HG03575 (cell line): ENCODE results near the gene HEXB.

Experiments
- ATAC-seq: cut with Tn5 transposase; IDR thresholded peaks from one replicate; pipeline ENCODE4 v1.9.1; 2021; ENCODE audit not compliant: unreplicated experiment, insufficient number of reproducible peaks, low FRiP score; ENCODE audit errors: extremely low read depth

Gene HEXB

DNA sequence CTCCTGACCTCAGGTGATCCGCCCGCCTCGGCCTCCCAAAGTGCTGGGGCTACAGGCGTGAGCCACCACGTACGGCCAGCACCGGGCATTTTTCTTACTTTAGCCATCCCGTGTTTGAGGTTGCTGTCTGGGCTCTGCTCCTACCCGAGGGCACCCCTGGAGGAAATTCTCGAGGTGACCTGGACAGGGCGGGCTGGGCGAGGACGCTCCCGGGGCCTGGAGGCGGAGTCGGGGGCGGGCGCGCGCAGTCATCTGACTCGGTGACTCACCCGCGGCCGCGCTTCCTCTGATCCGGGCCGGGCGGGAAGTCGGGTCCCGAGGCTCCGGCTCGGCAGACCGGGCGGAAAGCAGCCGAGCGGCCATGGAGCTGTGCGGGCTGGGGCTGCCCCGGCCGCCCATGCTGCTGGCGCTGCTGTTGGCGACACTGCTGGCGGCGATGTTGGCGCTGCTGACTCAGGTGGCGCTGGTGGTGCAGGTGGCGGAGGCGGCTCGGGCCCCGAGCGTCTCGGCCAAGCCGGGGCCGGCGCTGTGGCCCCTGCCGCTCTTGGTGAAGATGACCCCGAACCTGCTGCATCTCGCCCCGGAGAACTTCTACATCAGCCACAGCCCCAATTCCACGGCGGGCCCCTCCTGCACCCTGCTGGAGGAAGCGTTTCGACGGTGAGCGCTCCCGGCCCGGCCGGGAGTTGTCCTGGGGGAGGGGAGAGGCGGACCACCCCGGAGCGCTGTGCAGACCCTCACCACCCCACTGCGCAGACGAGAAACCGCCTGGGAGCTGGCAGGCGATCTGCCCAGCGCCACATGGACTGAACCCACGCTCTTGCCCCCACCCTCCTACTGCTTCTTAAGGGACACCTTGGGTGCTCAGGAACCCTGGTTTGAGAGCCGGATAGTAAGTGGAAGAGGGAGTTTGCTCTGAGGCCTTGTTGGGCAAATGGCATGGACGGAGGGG lies at the start of gene HEXB:
Gene HEXB, plus strand, starts transcription at position 334 of the 952 bp plus-strand sequence. Its CDS starts 28 bp downstream, at position 362.
- no peak for ATAC-seq

DNA sequence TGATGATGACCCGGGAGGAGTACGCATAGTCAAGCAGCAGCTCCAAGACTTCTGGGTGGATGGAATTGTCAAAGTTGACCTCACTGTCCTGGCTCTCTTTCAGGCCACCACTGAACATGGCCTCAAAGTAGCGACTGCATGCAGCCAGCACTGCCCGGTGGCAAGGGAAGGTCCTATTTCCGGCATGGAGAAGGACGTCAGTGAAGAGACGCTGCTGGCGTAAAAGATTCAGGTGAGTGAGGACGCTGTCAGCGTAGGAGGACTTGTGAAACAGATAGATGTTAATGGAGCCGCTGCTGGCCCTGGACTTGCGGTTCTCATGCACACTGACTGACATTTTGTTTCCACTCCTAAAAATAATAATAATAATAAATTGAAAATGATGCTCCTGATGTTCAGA lies 48.9 kb upstream of the HEXB start:
- ATAC-seq = no peak

DNA sequence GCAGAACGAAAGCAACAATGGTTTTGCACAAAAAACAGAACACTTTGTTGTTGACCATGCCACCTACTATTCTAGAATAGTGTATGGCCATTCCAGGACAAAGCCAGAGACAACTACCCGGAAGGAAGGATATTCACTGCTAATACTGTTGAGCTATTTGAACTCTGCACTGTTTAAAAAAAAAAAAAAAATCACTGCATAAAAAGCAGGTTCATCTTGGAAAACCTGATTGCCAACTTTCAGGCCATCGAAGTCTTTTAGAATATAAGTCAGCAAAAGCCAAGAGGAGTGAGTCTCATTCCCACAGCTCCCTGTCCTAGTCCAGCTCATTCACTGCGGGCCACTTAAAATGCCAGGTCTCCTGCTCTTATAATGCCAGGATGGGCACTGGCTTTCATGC lies 48.5 kb upstream of the HEXB start:
- ATAC-seq = no peak

DNA sequence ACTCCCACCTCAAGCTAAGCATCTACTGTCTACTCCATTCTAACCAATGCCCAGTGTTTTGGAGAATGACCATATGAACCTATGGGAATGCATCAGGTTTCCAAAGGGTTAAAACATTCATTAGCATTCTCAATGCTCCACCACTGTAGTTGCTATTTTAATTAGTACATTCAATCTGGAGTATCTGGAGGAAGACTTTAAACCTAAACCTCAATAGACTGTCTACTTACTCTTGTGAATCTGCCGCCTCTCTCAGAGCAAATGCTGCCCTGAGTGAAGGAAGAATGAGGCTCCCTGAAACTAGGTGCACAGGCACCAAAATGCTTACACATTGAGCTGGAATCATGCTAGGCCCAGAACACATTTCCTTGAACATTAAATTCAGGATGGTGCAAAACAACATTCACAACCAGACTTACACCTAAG lies 46.5 kb upstream of the HEXB start:
- ATAC-seq = no peak

DNA sequence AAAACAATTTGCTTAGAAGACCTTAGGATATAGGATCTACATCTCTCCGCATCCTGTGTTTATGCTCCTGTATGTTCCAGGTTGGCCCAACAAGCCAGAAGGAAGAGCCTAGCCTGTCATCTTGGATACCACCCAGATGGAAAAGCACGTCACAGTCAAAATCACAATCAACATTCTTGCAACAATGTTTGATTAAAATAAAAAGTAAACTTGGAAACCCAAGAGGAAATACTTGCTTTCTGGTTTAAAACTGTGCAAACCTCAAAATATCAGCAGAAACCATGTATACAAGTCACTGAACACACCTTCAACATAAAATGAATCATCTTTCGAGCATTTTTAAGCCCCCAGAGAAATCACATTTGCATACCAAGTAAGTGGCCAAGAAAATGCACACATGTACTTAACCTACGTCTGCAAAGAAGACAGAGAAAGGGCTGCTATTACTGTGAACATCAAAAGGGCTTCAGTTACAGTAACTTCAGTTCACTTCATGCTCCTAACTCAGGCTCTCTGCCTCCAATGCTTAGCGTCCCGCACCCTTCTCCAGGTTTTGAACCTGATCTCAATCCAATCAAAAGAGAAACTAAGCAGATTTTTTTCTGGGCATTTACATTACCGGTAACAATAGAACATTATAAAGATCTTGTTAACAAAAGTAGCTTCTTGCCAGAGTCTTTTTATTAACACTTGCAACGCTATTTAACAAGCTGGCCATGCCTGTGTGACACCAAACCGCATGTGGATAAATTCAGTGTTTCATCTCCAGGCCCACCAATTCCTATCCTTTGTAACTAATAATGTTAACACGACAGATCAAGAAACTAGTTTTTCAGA lies 45.8 kb upstream of the HEXB start:
- ATAC-seq = peak; percentile 35

DNA sequence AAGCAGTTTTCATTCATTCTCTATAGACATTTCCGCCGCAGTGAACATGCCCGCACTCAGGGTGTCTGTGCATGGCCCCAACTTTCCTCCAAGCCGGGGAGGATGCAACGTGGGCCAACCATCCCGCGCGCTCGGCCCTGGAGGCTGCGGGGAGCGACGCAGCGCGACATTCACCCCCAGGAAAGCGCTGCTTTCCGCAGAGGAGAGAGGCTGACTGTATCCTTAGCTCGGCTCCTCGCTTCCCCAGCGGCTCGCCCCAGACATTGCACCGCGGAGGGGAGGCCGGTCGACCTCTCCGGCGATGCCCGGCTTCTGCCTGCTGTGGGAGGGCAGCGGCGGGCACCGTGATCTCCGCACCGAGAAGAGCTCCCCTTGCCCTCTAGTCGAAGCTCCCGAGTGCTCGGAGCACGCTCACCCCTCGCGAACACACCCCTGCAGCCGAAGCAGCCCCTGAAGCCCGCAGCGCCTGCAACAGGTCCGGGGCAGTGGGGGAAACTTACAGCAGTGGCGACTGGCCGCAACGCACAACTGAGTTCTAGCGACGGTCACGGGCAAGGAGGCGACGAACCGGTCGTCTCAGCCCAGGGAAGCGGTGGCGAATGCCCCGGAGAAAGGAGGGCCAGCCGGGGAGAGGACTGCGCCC lies 45.1 kb upstream of the HEXB start:
- ATAC-seq = no peak

DNA sequence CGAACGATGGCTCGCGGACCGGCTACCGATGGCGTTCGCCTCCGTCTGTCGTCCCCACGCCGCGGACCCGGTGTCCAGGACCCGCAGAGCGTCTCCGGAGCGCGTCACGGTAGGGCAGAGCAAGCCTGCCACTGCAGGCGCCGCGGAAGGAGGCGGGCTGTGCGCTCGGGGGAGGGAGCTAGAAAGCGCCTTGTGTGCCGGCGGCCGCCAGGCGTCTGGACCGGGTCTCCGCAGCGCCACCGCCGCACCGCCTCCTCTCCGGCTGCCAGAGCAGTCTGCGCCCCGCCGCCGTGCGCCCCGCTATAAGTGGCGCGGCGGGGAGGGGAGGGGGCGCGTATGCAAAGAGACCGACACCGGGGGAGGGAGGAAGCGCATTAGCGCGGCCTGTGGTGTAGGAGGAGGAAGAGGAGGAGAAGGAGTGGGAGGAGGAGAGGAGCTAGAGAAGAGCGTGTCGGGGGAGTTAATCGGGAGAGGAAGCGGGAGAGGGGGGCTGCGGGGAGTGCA lies 44.5 kb upstream of the HEXB start, which contains the start of gene ENC1:
Gene ENC1, minus strand, starts transcription at position 279 of the 504 bp plus-strand sequence. CDS start 4,243 bp downstream, outside the sequence.
- ATAC-seq = peak; percentile 30

DNA sequence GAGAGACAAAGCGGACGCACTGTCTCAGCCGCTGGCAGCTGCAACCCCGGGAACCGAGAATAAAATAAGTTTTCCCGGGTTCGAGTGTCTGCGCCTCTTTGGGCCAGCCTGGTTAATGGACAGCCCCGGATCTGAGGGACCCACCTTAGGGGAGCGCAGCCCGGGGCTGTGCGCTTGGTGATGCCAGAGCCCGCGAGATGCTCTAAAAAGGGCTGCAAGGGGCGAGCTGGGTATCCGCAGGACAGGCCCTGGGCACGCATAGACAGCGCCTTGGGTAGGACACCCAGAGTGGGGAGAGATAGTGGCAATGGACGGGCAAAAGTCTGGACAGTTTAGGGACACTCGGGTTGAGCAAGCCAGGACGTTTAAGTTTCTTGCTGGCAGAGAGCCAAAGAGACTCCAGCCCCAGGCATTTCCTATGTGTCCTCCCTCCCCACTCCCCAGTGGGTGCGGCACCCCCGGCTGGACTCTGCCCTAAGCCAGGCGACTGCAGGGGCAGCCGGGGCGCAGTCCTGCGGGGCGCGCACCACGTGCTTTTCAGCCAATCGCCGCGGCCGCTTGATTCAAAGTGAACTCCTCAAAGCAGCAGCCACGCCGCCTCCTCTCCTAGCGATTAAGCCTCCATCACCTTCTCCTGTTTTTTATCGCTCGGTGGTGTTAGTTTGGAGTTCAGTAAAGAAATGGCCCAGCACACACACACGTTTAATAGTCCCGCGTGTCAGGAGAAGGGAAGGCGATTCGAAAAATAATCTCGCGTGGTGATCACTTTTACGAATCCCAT lies 43.9 kb upstream of the HEXB start:
- ATAC-seq = no peak

DNA sequence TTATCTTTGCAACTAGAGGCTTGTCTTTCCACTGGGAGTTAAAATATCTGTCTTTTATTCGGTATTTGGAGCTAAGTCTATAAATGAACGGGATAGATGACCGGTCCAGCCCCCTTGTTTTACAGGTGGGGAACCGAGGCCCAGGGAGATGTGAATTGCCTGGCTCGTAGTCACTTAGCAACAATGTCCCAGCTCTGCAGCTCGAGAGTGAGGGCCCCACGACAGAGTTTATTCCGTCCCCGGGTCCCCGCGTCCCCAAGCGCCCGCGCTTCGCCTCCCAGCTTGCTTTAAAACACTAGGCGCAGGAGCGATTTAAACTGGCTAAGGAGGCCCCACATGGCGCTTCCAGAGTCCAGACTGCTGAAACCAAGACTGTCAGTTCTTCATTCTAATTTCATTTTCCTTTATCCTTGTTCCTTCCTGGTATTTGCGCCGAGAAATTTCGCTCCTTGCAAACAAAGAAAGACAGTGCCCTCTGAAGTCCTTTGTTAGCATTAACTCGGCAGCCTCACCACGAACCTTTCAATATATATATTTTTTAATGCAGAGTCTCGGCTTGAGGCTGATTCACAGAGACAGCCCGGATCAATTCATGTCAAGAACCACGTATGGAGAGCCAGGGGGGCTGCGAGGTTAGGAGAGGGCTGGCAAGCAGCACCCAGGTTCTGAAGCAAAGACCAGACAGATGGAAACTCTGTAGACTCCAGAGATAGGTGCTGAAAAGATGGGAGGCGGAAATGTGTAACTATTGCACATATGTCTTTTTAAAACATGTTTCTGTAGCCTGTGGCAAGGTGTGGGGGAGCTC lies 43.1 kb upstream of the HEXB start:
- no peak for ATAC-seq

DNA sequence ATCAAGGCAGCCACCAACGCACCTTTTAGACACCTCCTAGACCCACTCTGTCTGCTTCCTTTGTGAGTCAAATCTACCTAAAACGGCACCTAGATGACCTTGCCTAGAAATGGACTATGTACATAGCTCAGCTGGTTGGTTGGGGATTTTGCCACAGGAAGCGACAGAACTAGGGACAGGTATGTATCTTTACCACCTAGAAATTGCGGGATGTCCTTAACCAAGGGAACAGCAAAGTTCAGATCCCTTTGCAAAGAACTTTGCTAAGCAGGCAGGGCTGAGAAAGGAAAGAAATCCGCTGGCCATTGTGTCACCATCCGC lies 42.5 kb upstream of the HEXB start:
- ATAC-seq = no peak

DNA sequence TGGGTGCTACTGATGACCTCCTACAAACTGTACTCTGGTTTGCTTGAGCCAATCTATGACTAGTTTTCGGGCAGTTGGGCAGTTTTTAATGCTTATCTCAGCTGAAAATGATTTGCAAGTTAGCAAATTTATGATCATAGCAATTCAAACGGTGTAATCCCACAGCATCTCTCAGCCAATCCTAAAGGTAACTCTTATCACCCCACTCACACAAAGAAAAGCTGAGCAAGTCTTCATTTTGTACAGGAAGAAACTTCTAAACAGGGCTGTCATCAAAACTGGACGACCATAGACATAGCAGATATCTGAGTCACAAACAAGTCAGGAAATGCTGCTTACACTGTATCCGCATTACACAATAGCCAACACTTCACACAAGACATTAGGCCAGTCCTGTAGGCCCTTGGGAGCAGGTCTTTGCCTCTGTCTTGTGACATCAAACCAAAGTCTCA lies 41.9 kb upstream of the HEXB start:
- ATAC-seq = no peak

DNA sequence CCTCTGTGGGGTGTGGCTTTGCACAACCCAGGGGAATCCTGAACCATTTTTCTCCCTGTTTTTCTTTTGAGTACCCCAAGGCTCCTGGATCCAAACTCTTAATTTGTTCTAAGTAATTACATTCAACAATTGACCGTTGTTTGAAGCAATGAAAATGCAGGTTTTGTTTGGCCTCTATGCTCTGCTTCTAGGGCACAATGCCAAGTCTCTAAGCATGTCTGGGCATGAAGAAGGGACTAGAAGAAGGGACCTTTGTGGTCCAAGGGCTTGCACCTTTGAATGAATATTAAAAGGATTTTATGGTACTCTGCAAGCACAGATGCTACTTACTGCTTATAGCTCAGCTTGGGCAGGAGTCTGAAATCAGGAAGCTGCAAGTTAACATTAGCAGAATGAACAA lies 37.9 kb upstream of the HEXB start:
- no peak for ATAC-seq

DNA sequence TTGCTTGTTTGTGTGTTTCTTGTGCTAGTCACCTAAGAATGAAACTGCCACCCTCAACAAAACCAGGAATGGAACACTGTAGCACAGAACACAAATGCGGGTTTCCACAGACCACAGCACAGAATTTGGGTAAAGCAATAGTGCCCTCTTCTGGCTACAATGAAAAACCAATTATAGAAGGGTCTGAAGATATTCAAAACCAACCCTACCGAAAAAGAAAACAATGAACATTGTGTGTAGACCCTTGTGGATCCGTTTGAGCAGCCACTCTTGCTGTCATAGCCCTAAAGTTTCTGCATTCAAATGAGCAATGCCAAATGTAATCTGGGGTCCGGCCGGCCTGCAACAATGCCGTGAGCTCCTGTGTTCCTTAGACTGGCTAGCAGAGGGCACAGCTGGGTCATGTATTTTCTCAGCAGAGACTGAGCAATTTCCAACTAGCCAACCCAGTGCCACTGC lies 36.2 kb upstream of the HEXB start:
- ATAC-seq = no peak

DNA sequence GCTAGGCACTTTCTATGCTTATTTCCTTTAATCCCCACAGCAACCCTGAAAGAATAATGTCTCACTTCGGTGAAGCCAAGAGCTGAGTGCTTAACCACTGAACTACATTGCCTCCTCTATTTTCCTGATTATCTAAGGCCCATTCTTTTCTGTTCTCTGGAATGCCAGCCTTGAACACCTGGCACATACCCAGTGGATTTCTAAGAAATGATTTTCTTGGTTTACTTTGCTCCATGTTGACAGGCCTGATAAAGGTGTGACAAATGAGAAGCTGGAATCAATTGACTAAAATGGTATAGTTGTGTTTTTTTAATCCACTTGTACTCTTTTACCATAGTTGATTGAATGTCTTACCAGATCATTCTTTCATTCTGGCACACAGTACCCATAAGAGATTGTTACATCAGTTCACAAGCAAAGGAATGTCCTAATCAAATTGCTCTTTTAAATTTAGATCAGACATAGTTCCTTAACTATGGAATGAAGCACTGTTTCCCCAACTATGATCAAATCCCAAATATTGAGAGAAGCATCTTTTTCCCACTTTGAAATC lies 35.5 kb upstream of the HEXB start:
- no peak for ATAC-seq

DNA sequence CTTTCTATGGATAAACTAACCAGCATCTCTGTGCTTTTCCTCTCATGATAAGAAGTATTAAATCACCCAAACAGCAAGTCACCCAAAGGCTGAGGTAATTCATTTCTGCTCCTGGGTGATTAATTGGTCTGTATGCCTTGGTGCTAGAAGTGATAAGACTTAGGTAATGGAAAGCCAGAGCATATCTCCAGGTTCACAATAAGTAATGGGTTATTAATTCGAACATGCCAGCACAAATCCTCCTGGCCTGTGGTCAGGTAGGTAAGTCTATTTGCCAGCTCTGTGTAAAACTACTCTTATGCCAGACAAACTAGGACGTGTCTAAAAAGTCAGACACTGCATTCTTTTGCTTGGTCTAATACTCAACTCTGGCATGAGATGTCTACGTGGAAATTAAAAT lies 33.3 kb upstream of the HEXB start:
- no peak for ATAC-seq

DNA sequence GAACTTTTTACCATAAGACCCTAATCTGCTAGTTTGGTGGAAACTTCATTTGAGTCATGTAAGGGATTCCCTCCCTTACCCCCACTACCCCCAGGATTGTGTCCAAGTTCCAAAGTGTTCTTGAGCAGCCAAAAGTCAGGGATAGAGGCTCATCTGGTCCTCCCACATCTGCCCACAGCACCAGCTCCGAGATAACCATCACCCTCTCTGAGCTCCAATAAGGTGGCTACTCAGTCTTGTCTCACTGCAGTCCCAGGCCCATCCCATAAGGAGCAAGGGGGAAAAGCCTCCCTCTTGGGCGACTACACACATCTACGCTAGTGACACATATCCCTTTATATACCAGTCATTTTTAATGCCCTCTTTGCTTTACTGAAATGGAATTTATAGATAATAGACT lies 32.5 kb upstream of the HEXB start:
- ATAC-seq = no peak

DNA sequence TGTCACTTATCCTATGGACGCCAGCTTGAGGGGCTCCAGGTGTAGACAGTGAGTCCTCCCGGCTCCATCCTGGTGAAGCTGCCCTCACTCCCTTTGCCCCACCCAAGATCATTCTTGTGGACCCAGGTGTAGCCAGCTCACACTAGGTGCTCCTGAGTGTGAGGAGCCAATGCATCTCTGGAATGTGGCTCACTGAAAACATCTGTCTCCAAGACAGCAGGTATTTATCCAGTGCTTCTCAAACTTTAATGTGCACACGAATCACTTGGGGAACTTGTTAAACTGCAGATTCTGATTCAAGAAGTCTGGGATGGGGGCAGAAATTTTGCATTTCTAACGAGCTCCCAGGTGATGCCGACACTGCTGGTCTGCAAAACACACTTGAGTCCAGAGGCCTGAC lies 31.0 kb upstream of the HEXB start:
- ATAC-seq = no peak
